ENCODE results near the gene TBC1D22B.
A peak's percentile ranks its signal among the peaks of the same experiment; 100 is the strongest.

Gene TBC1D22B

GRCh38 chr6:37313723-37314486 lies 56.3 kb downstream of the TBC1D22B start:
- Histone ChIP-seq H3K4me3 (ENCODE audit: extremely low read depth, insufficient read depth, low read length, poor library complexity, severe bottlenecking) (no peak overlapping the region), H3K36me3 (ENCODE audit: control insufficient read depth, insufficient read depth, low read length) (peaks cover 61% of the 10 kb centered on the region), H3K27ac (ENCODE audit: low read depth, low read length, severe bottlenecking) (peak overlapping the region; percentile 57), H3K4me1 (ENCODE audit: control insufficient read depth, insufficient read depth, low read length, poor library complexity, severe bottlenecking) (peaks cover 21% of the 10 kb centered on the region), H3K9me3 (ENCODE audit: control insufficient read depth, low read length) (no peaks in the 10 kb centered on the region)
- 96 to 97% methylated on average over 10 to 12 of the region's 13 CpGs for WGBS, 2 experiments (ENCODE audit: insufficient coverage in 2 of 2)

DNA sequence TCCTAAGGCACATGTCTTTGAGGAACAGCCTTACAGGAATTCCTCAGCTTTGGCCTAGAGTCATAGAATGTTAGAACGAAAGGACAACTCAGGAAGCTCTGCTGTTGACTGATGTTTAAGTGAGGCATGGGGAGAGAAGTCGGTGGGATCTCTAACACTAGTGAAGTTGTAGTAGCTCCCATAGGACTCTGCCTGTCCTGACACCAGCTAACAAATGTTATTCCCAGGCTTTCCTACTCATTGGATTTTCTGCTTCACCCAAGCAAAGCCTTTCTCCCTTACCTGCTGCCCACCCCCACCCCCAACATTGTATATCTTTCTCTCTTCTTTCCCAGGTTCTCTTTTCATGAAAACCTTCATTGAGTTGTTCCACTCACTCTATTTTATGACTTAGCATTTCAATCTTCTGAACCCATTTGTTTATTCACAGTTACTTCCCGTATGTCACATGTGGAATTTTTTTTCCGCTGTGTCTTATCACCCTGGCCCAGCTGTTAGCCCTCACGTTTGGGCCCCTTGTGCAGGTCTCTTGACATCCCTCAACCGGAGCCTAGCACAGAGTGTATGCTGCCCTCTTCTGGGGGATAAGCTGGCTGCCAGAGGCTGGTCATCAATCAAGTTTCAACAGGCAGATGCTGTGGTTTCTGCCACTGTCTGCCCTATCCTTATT lies 57.0 kb downstream of the TBC1D22B start:
- Histone ChIP-seq H3K4me3 (ENCODE audit: extremely low read depth, insufficient read depth, low read length, poor library complexity, severe bottlenecking) (no peak overlapping the region), H3K9me3 (ENCODE audit: control insufficient read depth, low read length) (no peaks in the 10 kb centered on the region), H3K4me1 (ENCODE audit: control insufficient read depth, insufficient read depth, low read length, poor library complexity, severe bottlenecking) (peaks cover 21% of the 10 kb centered on the region), H3K36me3 (ENCODE audit: control insufficient read depth, insufficient read depth, low read length) (peaks cover 65% of the 10 kb centered on the region), H3K27ac (ENCODE audit: low read depth, low read length, severe bottlenecking) (peak overlapping the region; percentile 57)
- 69 to 70% methylated on average over 5 to 6 of the region's 6 CpGs for WGBS, 2 experiments (ENCODE audit: insufficient coverage in 2 of 2)

- Histone ChIP-seq H3K27ac (ENCODE audit: low read depth, low read length, severe bottlenecking) (no peak overlapping the region), H3K9me3 (ENCODE audit: control insufficient read depth, low read length) (no peaks in the 10 kb centered on the region), H3K4me1 (ENCODE audit: control insufficient read depth, insufficient read depth, low read length, poor library complexity, severe bottlenecking) (peaks cover 21% of the 10 kb centered on the region), H3K4me3 (ENCODE audit: extremely low read depth, insufficient read depth, low read length, poor library complexity, severe bottlenecking) (no peak overlapping the region), H3K36me3 (ENCODE audit: control insufficient read depth, insufficient read depth, low read length) (peaks cover 68% of the 10 kb centered on the region)
- WGBS, 2 experiments (ENCODE audit: insufficient coverage in 2 of 2), result 97 to 100% methylated on average over 2 to 3 of the region's 7 CpGs
These were observed 57.6 kb downstream of the TBC1D22B start for GRCh38 chr6:37315157-37315515.

DNA sequence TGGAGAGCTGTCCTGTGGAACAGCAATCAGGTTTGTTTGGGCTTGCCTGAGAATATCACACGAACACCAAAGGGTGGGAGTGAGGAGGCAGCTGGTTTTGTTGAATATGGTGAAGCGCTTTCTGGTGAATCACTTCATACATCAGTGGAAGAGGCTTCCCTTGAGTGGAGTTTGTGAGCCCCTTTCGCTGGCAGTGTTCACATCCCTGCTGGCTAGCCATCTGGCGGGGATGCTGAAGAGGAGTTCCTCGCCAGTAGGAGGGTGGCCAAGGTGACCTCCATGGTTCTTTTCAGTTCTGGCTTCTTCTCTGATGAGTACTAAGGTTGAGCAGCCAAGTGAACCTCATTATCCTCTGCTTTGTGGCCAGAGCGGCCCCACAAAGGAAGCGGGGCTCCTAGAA lies 58.5 kb downstream of the TBC1D22B start:
- no peaks in the 10 kb centered on the region for H3K9me3 ChIP-seq (ENCODE audit: control insufficient read depth, low read length)
- H3K4me1 ChIP-seq (ENCODE audit: control insufficient read depth, insufficient read depth, low read length, poor library complexity, severe bottlenecking), result peaks cover 18% of the 10 kb centered on the region
- peaks cover 77% of the 10 kb centered on the region for H3K36me3 ChIP-seq (ENCODE audit: control insufficient read depth, insufficient read depth, low read length)
- H3K27ac ChIP-seq (ENCODE audit: low read depth, low read length, severe bottlenecking), result no peak overlapping the region
- whole genome bisulfite sequencing, 2 experiments (ENCODE audit: insufficient coverage in 2 of 2), result 94 to 96% methylated on average over 4 to 5 of the region's 7 CpGs
- no peak overlapping the region for H3K4me3 ChIP-seq (ENCODE audit: extremely low read depth, insufficient read depth, low read length, poor library complexity, severe bottlenecking)

DNA sequence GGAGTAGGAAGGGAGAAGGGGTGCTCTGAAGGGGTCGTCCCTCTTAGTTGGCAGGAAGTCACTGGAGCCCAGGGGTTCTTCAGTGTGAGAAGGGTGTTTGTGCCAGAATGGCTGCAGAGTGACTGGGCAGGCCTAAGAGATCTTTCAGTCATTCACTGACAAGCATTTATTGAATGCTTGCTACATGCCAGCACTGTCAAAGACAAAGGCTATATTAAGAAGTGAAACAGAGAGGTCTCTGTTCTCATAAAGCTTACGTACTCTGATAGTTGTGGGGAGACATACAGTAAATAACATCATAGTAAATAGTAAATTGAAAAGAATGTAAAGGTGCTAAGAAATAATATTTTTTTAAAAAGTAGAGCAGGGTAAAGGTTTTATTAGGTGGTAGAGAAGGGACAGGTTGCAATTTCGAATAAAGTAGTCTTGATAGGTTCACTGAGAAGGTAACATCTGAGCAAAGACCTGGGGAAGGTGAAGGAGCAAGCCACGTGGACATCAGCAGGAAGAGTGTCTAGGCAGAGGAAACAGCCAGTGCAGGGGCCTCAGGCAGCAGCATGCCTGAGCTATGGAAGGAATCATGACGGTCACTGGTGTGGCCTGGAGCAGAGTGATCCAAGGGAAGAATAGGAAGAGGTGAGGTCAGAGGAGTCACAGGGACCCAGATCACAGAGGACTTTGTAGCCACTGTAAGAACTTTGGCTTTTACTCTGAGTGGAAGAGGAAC lies 59.9 kb downstream of the TBC1D22B start:
- WGBS, 2 experiments (ENCODE audit: insufficient coverage in 2 of 2), result 92 to 96% methylated on average over 3 to 4 of the region's 5 CpGs
- peaks cover 80% of the 10 kb centered on the region for H3K36me3 ChIP-seq (ENCODE audit: control insufficient read depth, insufficient read depth, low read length)

GRCh38 chr6:37319156-37319555 lies 61.6 kb downstream of the TBC1D22B start:
- 89 to 100% methylated on average over 2 to 3 of the region's 3 CpGs for WGBS, 2 experiments (ENCODE audit: insufficient coverage in 2 of 2)
- Histone ChIP-seq H3K9me3 (ENCODE audit: control insufficient read depth, low read length) (no peaks in the 10 kb centered on the region), H3K36me3 (ENCODE audit: control insufficient read depth, insufficient read depth, low read length) (peaks cover 69% of the 10 kb centered on the region), H3K4me1 (ENCODE audit: control insufficient read depth, insufficient read depth, low read length, poor library complexity, severe bottlenecking) (no peaks in the 10 kb centered on the region), H3K4me3 (ENCODE audit: extremely low read depth, insufficient read depth, low read length, poor library complexity, severe bottlenecking) (no peak overlapping the region), H3K27ac (ENCODE audit: low read depth, low read length, severe bottlenecking) (no peak overlapping the region)

More for the DNA sequence above, 59.9 kb downstream of the TBC1D22B start:
- Histone ChIP-seq H3K4me1 (ENCODE audit: control insufficient read depth, insufficient read depth, low read length, poor library complexity, severe bottlenecking) (peaks cover 4% of the 10 kb centered on the region), H3K9me3 (ENCODE audit: control insufficient read depth, low read length) (no peaks in the 10 kb centered on the region), H3K27ac (ENCODE audit: low read depth, low read length, severe bottlenecking) (no peak overlapping the region), H3K4me3 (ENCODE audit: extremely low read depth, insufficient read depth, low read length, poor library complexity, severe bottlenecking) (no peak overlapping the region)

DNA sequence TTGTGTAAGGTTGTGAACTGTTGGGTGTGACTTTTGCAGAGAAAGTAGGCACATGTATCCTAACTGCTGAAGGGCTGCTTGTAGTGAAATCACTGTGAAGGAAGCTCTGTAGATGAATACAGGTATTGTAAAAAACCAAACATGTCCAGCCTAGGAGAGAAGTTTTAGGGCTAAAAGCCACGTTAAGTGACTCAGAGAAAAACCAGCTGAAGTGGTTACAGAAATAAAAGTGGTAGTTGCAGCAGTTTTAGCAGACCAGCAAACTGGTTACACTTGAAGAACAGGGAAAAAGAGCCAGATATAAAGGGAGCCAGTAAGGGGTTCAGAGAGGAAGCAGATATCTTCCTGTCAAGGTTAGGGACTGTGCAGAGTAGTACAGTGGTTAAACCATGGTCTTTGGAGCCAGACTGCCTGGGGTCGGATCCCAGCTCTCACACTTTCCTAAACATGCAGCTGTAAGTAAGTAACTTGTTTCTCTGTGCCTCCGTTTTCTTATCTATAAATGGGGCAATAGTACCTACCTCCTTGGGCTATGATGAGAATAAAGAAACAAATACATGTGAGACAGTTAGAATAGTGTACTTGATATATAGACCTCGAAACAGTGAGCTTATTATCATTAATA lies 62.4 kb downstream of the TBC1D22B start:
- Histone ChIP-seq H3K4me1 (ENCODE audit: control insufficient read depth, insufficient read depth, low read length, poor library complexity, severe bottlenecking) (no peaks in the 10 kb centered on the region), H3K27ac (ENCODE audit: low read depth, low read length, severe bottlenecking) (no peak overlapping the region), H3K4me3 (ENCODE audit: extremely low read depth, insufficient read depth, low read length, poor library complexity, severe bottlenecking) (no peak overlapping the region), H3K36me3 (ENCODE audit: control insufficient read depth, insufficient read depth, low read length) (peaks cover 61% of the 10 kb centered on the region), H3K9me3 (ENCODE audit: control insufficient read depth, low read length) (no peaks in the 10 kb centered on the region)
- WGBS, 2 experiments (ENCODE audit: insufficient coverage in 2 of 2), result 88 to 95% methylated on average over 2 of the region's 4 CpGs

- Histone ChIP-seq H3K9me3 (ENCODE audit: control insufficient read depth, low read length) (no peaks in the 10 kb centered on the region), H3K27ac (ENCODE audit: low read depth, low read length, severe bottlenecking) (no peak overlapping the region), H3K4me1 (ENCODE audit: control insufficient read depth, insufficient read depth, low read length, poor library complexity, severe bottlenecking) (no peaks in the 10 kb centered on the region), H3K4me3 (ENCODE audit: extremely low read depth, insufficient read depth, low read length, poor library complexity, severe bottlenecking) (no peak overlapping the region), H3K36me3 (ENCODE audit: control insufficient read depth, insufficient read depth, low read length) (peaks cover 58% of the 10 kb centered on the region)
- WGBS, 2 experiments (ENCODE audit: insufficient coverage in 2 of 2), result 91 to 93% methylated on average over 4 to 7 of the region's 8 CpGs
These were observed 63.1 kb downstream of the TBC1D22B start for GRCh38 chr6:37320646-37321045.

GRCh38 chr6:37321101-37321500 lies 63.5 kb downstream of the TBC1D22B start:
- no peak overlapping the region for H3K27ac ChIP-seq (ENCODE audit: low read depth, low read length, severe bottlenecking)
- H3K4me1 ChIP-seq (ENCODE audit: control insufficient read depth, insufficient read depth, low read length, poor library complexity, severe bottlenecking), result no peaks in the 10 kb centered on the region
- H3K4me3 ChIP-seq (ENCODE audit: extremely low read depth, insufficient read depth, low read length, poor library complexity, severe bottlenecking), result no peak overlapping the region
- peaks cover 53% of the 10 kb centered on the region for H3K36me3 ChIP-seq (ENCODE audit: control insufficient read depth, insufficient read depth, low read length)
- no peaks in the 10 kb centered on the region for H3K9me3 ChIP-seq (ENCODE audit: control insufficient read depth, low read length)

GRCh38 chr6:37321516-37322415 lies 64.2 kb downstream of the TBC1D22B start:
- Histone ChIP-seq H3K36me3 (ENCODE audit: control insufficient read depth, insufficient read depth, low read length) (peaks cover 46% of the 10 kb centered on the region), H3K9me3 (ENCODE audit: control insufficient read depth, low read length) (no peaks in the 10 kb centered on the region), H3K4me3 (ENCODE audit: extremely low read depth, insufficient read depth, low read length, poor library complexity, severe bottlenecking) (no peak overlapping the region), H3K27ac (ENCODE audit: low read depth, low read length, severe bottlenecking) (peak overlapping the region; percentile 16), H3K4me1 (ENCODE audit: control insufficient read depth, insufficient read depth, low read length, poor library complexity, severe bottlenecking) (no peaks in the 10 kb centered on the region)
- 83 to 88% methylated on average over 5 to 6 of the region's 8 CpGs for WGBS, 2 experiments (ENCODE audit: insufficient coverage in 2 of 2)

All from mesodermal cell (in vitro differentiated cells).